Measurements from ENCODE around the gene FMNL2.
"Not testable (repeated sequence)": the region's sequence is repeated elsewhere in the genome, so short reads cannot be mapped to it uniquely, and the experiment has no call there.

The FMNL2 gene

GRCh38 chr2:152335016-152335725, at the start of gene FMNL2:
Gene FMNL2 (plus strand): TSS chr2:152335174.
- peak; percentile 45 for DNase-seq

- DNase-seq: no peak
These were observed 42.0 kb upstream of the FMNL2 start for GRCh38 chr2:152292991-152293390.

GRCh38 chr2:152297715-152298114, 37.3 kb upstream of the FMNL2 start:
- DNase-seq: no peak

- DNase-seq: no peak
These were observed 36.2 kb upstream of the FMNL2 start for GRCh38 chr2:152298754-152299153.

- no peak for DNase-seq
These were observed 33.8 kb upstream of the FMNL2 start for GRCh38 chr2:152301131-152301530.

- no peak for DNase-seq
These were observed 31.0 kb upstream of the FMNL2 start for GRCh38 chr2:152303951-152304350.

- no peak for DNase-seq
These were observed 30.1 kb upstream of the FMNL2 start for GRCh38 chr2:152304836-152305235.

GRCh38 chr2:152307863-152308262, 27.1 kb upstream of the FMNL2 start:
- DNase-seq: no peak

- DNase-seq: no peak
These were observed 25.4 kb upstream of the FMNL2 start for GRCh38 chr2:152309352-152310214.

- DNase-seq: no peak
These were observed 15.0 kb upstream of the FMNL2 start for GRCh38 chr2:152319822-152320570.

GRCh38 chr2:152320814-152321213, 14.2 kb upstream of the FMNL2 start:
- no peak for DNase-seq

GRCh38 chr2:152322222-152322621, 12.8 kb upstream of the FMNL2 start:
- no peak for DNase-seq

- not testable (repeated sequence) for DNase-seq
These were observed 9.8 kb upstream of the FMNL2 start for GRCh38 chr2:152325126-152325525.

GRCh38 chr2:152326710-152327109, 8.3 kb upstream of the FMNL2 start:
- DNase-seq: no peak

GRCh38 chr2:152328013-152328412, 7.0 kb upstream of the FMNL2 start:
- no peak for DNase-seq

- DNase-seq: no peak
These were observed 4.6 kb upstream of the FMNL2 start for GRCh38 chr2:152330235-152330866.

GRCh38 chr2:152334701-152335015, 316 bp upstream of the FMNL2 start:
- DNase-seq: no peak

- DNase-seq: no peak
These were observed 748 bp downstream of the FMNL2 start for GRCh38 chr2:152335726-152336118.

- no peak for DNase-seq
These were observed 1.3 kb downstream of the FMNL2 start for GRCh38 chr2:152336119-152336853.

GRCh38 chr2:152336854-152337510, 2.0 kb downstream of the FMNL2 start:
- DNase-seq: no peak

- DNase-seq: no peak
These were observed 2.5 kb downstream of the FMNL2 start for GRCh38 chr2:152337511-152337903.
